T-helper 2 cell treated with Interferon-gamma antibody and Interleukin-4, amounts not matched to agents 5 μg/mL and 100 μg/mL, for 36 hours (primary cell): Measurements from ENCODE around the gene SEC31A.
"Not testable (repeated sequence)": the region's sequence is repeated elsewhere in the genome, so short reads cannot be mapped to it uniquely, and the experiment has no call there.

Source experiments
- DNase-seq: peaks from one replicate; pipeline ENCODE4 v3.0.0; 2021; ENCODE audit warnings: low spot score
- H3K27ac Mint-ChIP-seq: one replicate; pipeline ENCODE4 v1.8.0; 2021; ENCODE audit warnings: mild to moderate bottlenecking, mixed read lengths
- H3K27me3 Mint-ChIP-seq: one replicate; pipeline ENCODE4 v1.8.0; 2021; ENCODE audit warnings: low read depth, mixed read lengths
- H3K36me3 Mint-ChIP-seq: one replicate; pipeline ENCODE4 v1.8.0; 2021; ENCODE audit warnings: low read depth, mixed read lengths
- H3K4me1 Mint-ChIP-seq: one replicate; pipeline ENCODE4 v1.8.0; 2021; ENCODE audit warnings: low read depth, mixed read lengths
- H3K4me3 Mint-ChIP-seq: one replicate; pipeline ENCODE4 v1.8.0; 2022; ENCODE audit warnings: mild to moderate bottlenecking, moderate library complexity, mixed read lengths
- H3K9me3 Mint-ChIP-seq: one replicate; pipeline ENCODE4 v1.8.0; 2021; ENCODE audit warnings: mixed read lengths

Gene SEC31A

DNA sequence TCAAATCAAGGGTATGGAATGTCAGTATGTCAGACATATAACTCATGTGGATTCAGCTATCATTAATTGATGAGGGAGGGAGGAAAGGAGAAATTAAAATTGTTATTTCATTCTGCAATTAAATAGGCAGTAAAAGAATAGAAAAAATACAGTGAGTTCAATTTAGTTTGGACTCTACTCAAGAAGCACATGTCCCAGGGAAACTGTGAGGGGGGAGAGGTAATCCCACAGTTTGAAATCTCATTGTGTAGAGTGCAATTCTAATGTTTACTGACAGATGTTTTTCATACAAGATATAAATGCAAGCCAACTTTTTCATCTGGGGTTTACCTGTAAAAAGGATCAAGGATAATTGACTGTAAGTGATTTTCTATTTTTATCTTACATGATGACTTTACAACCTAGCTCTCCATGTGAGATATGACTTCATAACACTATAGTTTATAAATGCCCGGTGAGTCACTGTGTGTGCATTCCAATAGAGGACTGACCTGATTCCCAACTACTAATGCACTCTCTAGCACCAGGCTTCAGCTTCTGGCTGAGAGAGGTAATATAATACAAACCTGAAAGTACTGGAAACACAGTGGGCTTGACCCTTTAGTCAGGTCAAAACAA is 57.1 kb downstream of the SEC31A start:
- H3K4me3 Mint-ChIP-seq, result no peak overlapping the region
- no peaks in the 10 kb centered on the region for H3K27me3 Mint-ChIP-seq
- peaks cover 52% of the 10 kb centered on the region for H3K36me3 Mint-ChIP-seq
- peaks cover 8% of the 10 kb centered on the region for H3K9me3 Mint-ChIP-seq
- no peaks in the 10 kb centered on the region for H3K4me1 Mint-ChIP-seq
- no peak overlapping the region for H3K27ac Mint-ChIP-seq
- DNase-seq, result no peak

DNA sequence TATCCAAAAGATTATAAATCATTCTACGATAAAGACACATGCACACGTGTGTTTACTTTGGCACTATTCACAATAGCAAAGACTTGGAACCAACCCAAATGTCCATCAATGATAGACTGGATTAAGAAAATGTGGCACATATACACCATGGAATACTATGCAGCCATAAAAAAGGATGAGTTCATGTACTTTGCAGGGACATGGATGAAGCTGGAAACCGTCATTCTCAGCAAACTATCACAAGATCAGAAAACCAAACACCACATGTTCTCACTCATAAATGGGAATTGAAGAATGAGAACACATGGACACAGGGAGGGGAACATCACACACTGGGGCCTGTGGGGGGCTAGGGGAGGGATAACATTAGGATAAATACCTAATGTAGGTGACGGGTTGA is 57.9 kb downstream of the SEC31A start:
- not testable (repeated sequence) for H3K4me1 Mint-ChIP-seq, H3K4me3 Mint-ChIP-seq, DNase-seq, H3K9me3 Mint-ChIP-seq, H3K27ac Mint-ChIP-seq, H3K27me3 Mint-ChIP-seq
- H3K36me3 Mint-ChIP-seq, result peaks cover 52% of the 10 kb centered on the region

GRCh38 chr4:82825425-82825824 is 65.5 kb downstream of the SEC31A start:
- Mint-ChIP-seq H3K4me3 (no peak overlapping the region), H3K27me3 (no peaks in the 10 kb centered on the region), H3K36me3 (peaks cover 55% of the 10 kb centered on the region), H3K4me1 (no peaks in the 10 kb centered on the region), H3K9me3 (no peaks in the 10 kb centered on the region), H3K27ac (no peak overlapping the region)
- no peak for DNase-seq

- Mint-ChIP-seq H3K27ac (no peak overlapping the region), H3K9me3 (no peaks in the 10 kb centered on the region), H3K27me3 (no peaks in the 10 kb centered on the region), H3K36me3 (peaks cover 61% of the 10 kb centered on the region), H3K4me3 (no peak overlapping the region), H3K4me1 (no peaks in the 10 kb centered on the region)
- DNase-seq, result no peak
These were observed 67.9 kb downstream of the SEC31A start for GRCh38 chr4:82823062-82823461.

- H3K4me3 Mint-ChIP-seq, result no peak overlapping the region
- H3K36me3 Mint-ChIP-seq, result peaks cover 52% of the 10 kb centered on the region
- H3K27me3 Mint-ChIP-seq, result no peaks in the 10 kb centered on the region
- no peak overlapping the region for H3K27ac Mint-ChIP-seq
- no peaks in the 10 kb centered on the region for H3K9me3 Mint-ChIP-seq
- no peak for DNase-seq
- H3K4me1 Mint-ChIP-seq, result no peaks in the 10 kb centered on the region
These were observed 70.3 kb downstream of the SEC31A start for GRCh38 chr4:82820689-82821088.

DNA sequence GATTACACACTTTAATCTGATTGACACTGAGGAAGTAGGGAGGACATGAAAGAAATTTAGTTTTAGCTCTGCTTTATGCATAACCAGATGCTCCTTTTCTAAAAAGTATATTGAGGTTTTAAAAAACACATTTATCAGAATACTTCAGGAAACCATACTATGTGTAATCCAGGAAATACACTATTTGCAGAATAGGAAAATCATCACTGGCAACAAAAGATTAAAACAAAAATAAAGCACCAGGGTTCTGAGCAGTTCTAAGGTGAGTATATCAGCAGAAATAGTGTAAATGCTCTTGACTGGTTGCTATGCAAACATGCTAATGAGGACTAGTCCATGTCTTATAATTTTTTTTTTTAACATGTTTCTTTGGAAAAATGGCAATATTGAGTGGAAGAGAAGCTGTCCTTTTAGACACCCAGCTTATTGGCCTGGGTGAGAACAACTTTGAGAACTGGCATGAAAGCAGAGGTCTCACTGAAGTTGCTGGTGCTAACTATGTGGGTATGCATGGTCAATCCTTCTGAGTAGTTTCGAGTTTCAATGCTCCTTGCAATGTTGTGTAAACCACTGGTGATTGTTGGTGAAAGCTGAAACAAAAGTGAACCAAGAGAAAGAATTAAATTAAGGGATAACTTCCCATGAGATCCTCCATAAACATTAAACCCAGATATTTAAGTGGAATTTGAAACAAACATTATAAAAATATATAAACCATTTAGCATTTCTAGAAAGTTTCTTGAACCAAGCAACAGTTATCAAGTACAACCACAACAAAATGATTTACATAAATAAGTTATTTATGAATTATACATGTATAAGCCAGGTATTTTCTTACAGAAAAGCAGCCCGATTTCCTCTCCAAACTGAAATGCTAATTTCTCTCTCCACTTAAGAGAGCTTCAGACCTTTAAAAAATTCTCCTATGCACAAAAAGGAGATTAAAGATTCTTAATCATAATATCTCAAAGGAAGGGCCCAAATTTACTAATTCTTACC is 72.0 kb downstream of the SEC31A start:
- Mint-ChIP-seq H3K4me3 (no peak overlapping the region), H3K27me3 (no peaks in the 10 kb centered on the region), H3K36me3 (peaks cover 41% of the 10 kb centered on the region), H3K9me3 (no peaks in the 10 kb centered on the region), H3K4me1 (no peaks in the 10 kb centered on the region), H3K27ac (no peak overlapping the region)
- DNase-seq, result no peak

- not testable (repeated sequence) for H3K4me3 Mint-ChIP-seq, H3K27me3 Mint-ChIP-seq, DNase-seq, H3K27ac Mint-ChIP-seq, H3K9me3 Mint-ChIP-seq, H3K4me1 Mint-ChIP-seq
- H3K36me3 Mint-ChIP-seq, result peaks cover 27% of the 10 kb centered on the region
These were observed 74.1 kb downstream of the SEC31A start for GRCh38 chr4:82816874-82817273.

- Mint-ChIP-seq H3K9me3 (no peaks in the 10 kb centered on the region), H3K36me3 (peaks cover 9% of the 10 kb centered on the region), H3K4me1 (peaks cover 2% of the 10 kb centered on the region), H3K27me3 (peaks cover 2% of the 10 kb centered on the region), H3K4me3 (no peak overlapping the region), H3K27ac (no peak overlapping the region)
- no peak for DNase-seq
These were observed 76.9 kb downstream of the SEC31A start for GRCh38 chr4:82814034-82814433.

GRCh38 chr4:82811838-82812341 is 79.1 kb downstream of the SEC31A start:
- H3K4me1 Mint-ChIP-seq, result peaks cover 2% of the 10 kb centered on the region
- DNase-seq, result no peak
- H3K4me3 Mint-ChIP-seq, result no peak overlapping the region
- H3K9me3 Mint-ChIP-seq, result no peaks in the 10 kb centered on the region
- H3K27me3 Mint-ChIP-seq, result peaks cover 8% of the 10 kb centered on the region
- H3K36me3 Mint-ChIP-seq, result no peaks in the 10 kb centered on the region
- H3K27ac Mint-ChIP-seq, result no peak overlapping the region

- Mint-ChIP-seq H3K27me3 (peaks cover 8% of the 10 kb centered on the region), H3K36me3 (no peaks in the 10 kb centered on the region), H3K4me3 (no peak overlapping the region), H3K9me3 (no peaks in the 10 kb centered on the region), H3K4me1 (peaks cover 2% of the 10 kb centered on the region), H3K27ac (no peak overlapping the region)
- no peak for DNase-seq
These were observed 79.6 kb downstream of the SEC31A start for GRCh38 chr4:82811392-82811791.

- Mint-ChIP-seq H3K4me1 (peaks cover 2% of the 10 kb centered on the region), H3K4me3 (no peak overlapping the region), H3K9me3 (no peaks in the 10 kb centered on the region), H3K27ac (no peak overlapping the region), H3K36me3 (no peaks in the 10 kb centered on the region), H3K27me3 (peaks cover 8% of the 10 kb centered on the region)
- no peak for DNase-seq
These were observed 80.8 kb downstream of the SEC31A start for GRCh38 chr4:82810176-82810575.

- Mint-ChIP-seq H3K27ac (no peak overlapping the region), H3K4me1 (peaks cover 2% of the 10 kb centered on the region), H3K4me3 (no peak overlapping the region), H3K9me3 (no peaks in the 10 kb centered on the region), H3K27me3 (peaks cover 8% of the 10 kb centered on the region), H3K36me3 (no peaks in the 10 kb centered on the region)
- DNase-seq, result no peak
These were observed 81.3 kb downstream of the SEC31A start for GRCh38 chr4:82809619-82810018.

DNA sequence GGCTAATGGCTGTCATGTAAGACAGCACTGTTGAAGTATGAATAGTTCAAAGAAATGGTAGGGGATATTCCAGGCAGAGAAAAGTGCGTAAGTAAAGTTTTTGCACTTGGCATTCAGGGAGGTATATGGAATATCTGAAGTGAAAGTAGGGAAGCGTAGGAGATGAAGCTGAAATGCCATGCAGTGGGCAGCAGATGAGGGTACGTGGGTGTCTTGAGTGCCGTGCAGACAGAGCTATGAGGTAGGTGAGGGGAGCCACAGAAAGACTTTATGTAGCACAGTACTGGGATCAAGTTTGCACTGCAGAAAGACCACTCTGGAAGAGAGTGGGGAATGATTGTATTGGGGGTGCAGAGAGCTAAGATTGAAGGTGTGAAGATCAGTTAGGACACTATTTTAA is 87.2 kb downstream of the SEC31A start:
- H3K27me3 Mint-ChIP-seq, result peaks cover 29% of the 10 kb centered on the region
- no peak overlapping the region for H3K27ac Mint-ChIP-seq
- H3K9me3 Mint-ChIP-seq, result no peaks in the 10 kb centered on the region
- no peak for DNase-seq
- no peaks in the 10 kb centered on the region for H3K36me3 Mint-ChIP-seq
- H3K4me1 Mint-ChIP-seq, result peaks cover 6% of the 10 kb centered on the region
- no peak overlapping the region for H3K4me3 Mint-ChIP-seq

- H3K4me3 Mint-ChIP-seq, result no peak overlapping the region
- no peak for DNase-seq
- peaks cover 29% of the 10 kb centered on the region for H3K27me3 Mint-ChIP-seq
- no peak overlapping the region for H3K27ac Mint-ChIP-seq
- no peaks in the 10 kb centered on the region for H3K36me3 Mint-ChIP-seq
- peaks cover 6% of the 10 kb centered on the region for H3K4me1 Mint-ChIP-seq
- H3K9me3 Mint-ChIP-seq, result no peaks in the 10 kb centered on the region
These were observed 88.0 kb downstream of the SEC31A start for GRCh38 chr4:82802911-82803310.
